NT2/D1 (cell line): ENCODE results near the gene SMG5.

Source experiments
- SUZ12 ChIP-seq: IDR thresholded peaks from 2 replicates; pipeline ENCODE4 v1.6.1; 2011; ENCODE audit not compliant: insufficient read length, insufficient read depth; ENCODE audit errors: extremely low read depth
- YY1 ChIP-seq: IDR thresholded peaks from 2 replicates; pipeline ENCODE4 v1.6.1; 2011; ENCODE audit not compliant: insufficient read length, insufficient read depth
- ZNF274 ChIP-seq: IDR thresholded peaks from 2 replicates; pipeline ENCODE4 v1.6.1; 2011; ENCODE audit warnings: mild to moderate bottlenecking, low read depth, low read length

DNA sequence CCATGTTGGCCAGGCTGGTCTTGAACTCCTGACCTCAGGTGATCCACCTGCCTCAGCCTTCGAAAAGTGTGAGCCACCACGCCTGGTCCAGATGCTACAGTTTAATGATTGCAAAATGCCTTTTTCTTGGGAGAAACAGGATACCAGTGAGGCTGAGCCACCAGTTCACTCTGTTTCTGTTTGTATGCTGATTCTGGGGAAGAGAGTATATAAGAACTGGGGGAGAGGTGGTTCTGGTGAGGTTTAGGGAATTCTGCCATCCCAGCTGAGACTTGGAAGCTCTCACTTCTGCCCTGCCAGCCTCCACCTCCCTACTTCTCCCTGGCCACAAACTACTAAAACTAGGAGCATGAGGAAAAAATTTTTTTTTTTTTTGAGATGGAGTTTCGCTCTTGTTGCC lies 77.9 kb downstream of the SMG5 start:
- TF ChIP-seq SUZ12 (no peak), ZNF274 (no peak), YY1 (no peak)
